C4-2B (cell line): ENCODE data around the gene GLUD1.
"Not testable (repeated sequence)": the region's sequence is repeated elsewhere in the genome, so short reads cannot be mapped to it uniquely, and the experiment has no call there.

Experiments used
- CTCF ChIP-seq: fragments of 450-650 bp; conservative IDR thresholded peaks from 2 replicates; pipeline ENCODE4 v1.5.1; 2017; ENCODE audit warnings: mild to moderate bottlenecking
- ZFX ChIP-seq: fragments of 450-650 bp; IDR thresholded peaks from 2 replicates; pipeline ENCODE4 v1.6.1; 2017

GRCh38 chr10:87025285-87025958, 69.2 kb downstream of the GLUD1 start:
- TF ChIP-seq CTCF, ZFX: not testable (repeated sequence)
